Measurements from ENCODE around the gene PRSS58.

Gene PRSS58

DNA sequence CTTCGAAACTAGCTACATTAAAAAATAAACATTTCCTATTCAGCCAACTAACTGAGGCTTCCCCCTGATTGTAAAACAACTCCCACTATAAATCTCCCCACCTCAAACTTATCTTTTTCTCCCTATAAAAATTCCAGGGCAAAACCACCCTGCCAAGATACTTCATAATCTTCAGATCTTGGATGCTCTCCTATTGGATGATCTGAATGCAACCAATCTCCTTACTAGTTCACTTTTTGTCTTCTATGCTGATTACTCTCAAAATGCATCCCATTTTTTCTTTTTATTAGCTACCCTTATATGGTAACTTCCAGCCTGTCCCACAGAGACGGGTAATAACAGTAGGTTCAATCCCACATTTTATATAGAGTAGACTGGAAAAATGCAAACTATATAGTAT, 15.0 kb upstream of the PRSS58 start:
- H3K27me3 ChIP-seq (ENCODE audit: control insufficient read depth, insufficient read depth, low read length): no peaks in the 10 kb centered on the region

DNA sequence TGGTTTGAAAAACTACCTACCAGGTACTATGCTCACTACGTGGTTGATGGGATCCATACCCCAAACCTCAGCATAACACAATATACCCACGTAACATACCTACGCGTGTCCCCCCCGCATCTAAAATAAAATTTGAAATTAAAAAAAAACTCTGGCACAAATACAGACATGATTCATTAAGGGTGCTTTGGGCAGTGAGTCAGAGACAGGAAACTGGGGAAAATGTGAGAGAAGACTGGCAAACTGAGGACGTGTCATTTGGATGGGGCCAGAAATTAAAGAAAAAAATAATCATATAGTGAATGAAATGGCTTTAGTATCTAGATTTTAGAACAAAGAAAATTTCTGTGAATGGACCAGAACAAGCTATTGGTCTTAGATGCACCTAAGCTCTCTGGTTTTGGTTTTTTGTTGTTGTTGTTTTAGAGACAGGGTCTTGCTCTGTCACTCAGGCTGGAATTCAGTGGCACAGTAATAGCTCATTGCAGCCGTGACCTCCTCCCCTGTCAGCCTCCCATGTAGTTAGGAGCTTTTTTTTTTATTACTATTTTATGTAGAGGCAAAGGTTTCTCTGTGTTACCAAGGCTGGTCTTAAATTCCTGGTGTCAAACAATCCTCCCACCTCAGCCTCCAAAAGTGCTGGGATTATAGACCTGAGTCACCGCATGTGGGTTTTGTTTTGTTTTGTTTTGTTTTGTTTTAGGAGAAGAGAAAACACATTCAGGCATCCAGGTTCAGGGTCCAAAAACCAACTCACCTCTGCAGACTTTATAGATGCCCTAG, 5.9 kb upstream of the PRSS58 start:
- Histone ChIP-seq H3K4me3 (ENCODE audit: low read length) (no peak overlapping the region), H3K27ac (ENCODE audit: low read depth, low read length) (no peak overlapping the region), H3K4me1 (ENCODE audit: control insufficient read depth, insufficient read depth, low read length) (no peaks in the 10 kb centered on the region)

More for the DNA sequence above, 15.0 kb upstream of the PRSS58 start:
- no peaks in the 10 kb centered on the region for H3K36me3 ChIP-seq (ENCODE audit: control insufficient read depth, insufficient read depth, low read length)
- no peak overlapping the region for H3K4me3 ChIP-seq (ENCODE audit: low read length)
- no peak overlapping the region for H3K9ac ChIP-seq (ENCODE audit: low read length)
- H3K4me1 ChIP-seq (ENCODE audit: control insufficient read depth, insufficient read depth, low read length): no peaks in the 10 kb centered on the region
- no peak overlapping the region for H3K27ac ChIP-seq (ENCODE audit: low read depth, low read length)

DNA sequence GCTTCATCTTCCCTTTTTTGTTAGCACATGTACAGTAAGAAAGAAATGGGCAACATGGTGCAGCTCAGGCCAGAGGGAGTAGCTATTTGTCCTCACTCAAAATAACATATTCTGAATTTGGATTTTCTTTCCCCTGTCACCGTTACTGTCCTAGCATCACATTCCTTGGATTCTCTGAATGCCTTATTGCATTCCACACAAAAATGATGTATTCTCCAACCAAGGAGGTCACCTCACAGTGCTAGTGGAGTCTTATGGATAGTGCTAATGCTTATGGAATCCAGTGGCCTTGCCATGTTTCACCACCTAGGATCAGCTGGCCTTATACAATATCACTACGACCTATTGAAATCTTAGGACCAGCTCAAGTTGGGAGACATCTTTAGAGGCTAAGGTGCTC, 7.2 kb downstream of the PRSS58 start:
- Histone ChIP-seq H3K36me3 (ENCODE audit: control insufficient read depth, insufficient read depth, low read length) (no peaks in the 10 kb centered on the region), H3K4me1 (ENCODE audit: control insufficient read depth, insufficient read depth, low read length) (no peaks in the 10 kb centered on the region), H3K9ac (ENCODE audit: low read length) (no peak overlapping the region), H3K27ac (ENCODE audit: low read depth, low read length) (no peak overlapping the region), H3K27me3 (ENCODE audit: control insufficient read depth, insufficient read depth, low read length) (no peaks in the 10 kb centered on the region), H3K4me3 (ENCODE audit: low read length) (no peak overlapping the region)

More for the DNA sequence above, 5.9 kb upstream of the PRSS58 start:
- Histone ChIP-seq H3K27me3 (ENCODE audit: control insufficient read depth, insufficient read depth, low read length) (no peaks in the 10 kb centered on the region), H3K36me3 (ENCODE audit: control insufficient read depth, insufficient read depth, low read length) (no peaks in the 10 kb centered on the region), H3K9ac (ENCODE audit: low read length) (no peak overlapping the region)

DNA sequence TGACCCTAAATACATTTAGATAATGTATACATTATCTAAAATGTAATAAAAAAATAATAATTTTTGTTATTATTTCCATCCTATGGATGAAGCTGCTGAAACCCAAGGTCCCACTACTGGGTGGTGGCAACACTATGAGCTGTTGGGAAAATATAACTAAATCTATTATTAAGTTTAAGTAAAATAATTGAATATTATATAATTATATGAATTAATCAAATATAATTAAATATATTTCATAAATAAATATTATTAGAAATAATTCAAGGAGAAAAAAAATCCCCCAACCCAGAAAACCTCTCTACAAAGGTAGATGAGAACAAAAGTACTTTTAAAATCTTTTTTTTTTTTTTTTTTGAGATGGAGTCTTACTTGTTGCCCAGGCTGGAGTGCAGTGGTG, 7.9 kb downstream of the PRSS58 start:
- Histone ChIP-seq H3K36me3 (ENCODE audit: control insufficient read depth, insufficient read depth, low read length) (no peaks in the 10 kb centered on the region), H3K9ac (ENCODE audit: low read length) (no peak overlapping the region), H3K27ac (ENCODE audit: low read depth, low read length) (no peak overlapping the region), H3K4me1 (ENCODE audit: control insufficient read depth, insufficient read depth, low read length) (no peaks in the 10 kb centered on the region), H3K27me3 (ENCODE audit: control insufficient read depth, insufficient read depth, low read length) (no peaks in the 10 kb centered on the region), H3K4me3 (ENCODE audit: low read length) (no peak overlapping the region)

DNA sequence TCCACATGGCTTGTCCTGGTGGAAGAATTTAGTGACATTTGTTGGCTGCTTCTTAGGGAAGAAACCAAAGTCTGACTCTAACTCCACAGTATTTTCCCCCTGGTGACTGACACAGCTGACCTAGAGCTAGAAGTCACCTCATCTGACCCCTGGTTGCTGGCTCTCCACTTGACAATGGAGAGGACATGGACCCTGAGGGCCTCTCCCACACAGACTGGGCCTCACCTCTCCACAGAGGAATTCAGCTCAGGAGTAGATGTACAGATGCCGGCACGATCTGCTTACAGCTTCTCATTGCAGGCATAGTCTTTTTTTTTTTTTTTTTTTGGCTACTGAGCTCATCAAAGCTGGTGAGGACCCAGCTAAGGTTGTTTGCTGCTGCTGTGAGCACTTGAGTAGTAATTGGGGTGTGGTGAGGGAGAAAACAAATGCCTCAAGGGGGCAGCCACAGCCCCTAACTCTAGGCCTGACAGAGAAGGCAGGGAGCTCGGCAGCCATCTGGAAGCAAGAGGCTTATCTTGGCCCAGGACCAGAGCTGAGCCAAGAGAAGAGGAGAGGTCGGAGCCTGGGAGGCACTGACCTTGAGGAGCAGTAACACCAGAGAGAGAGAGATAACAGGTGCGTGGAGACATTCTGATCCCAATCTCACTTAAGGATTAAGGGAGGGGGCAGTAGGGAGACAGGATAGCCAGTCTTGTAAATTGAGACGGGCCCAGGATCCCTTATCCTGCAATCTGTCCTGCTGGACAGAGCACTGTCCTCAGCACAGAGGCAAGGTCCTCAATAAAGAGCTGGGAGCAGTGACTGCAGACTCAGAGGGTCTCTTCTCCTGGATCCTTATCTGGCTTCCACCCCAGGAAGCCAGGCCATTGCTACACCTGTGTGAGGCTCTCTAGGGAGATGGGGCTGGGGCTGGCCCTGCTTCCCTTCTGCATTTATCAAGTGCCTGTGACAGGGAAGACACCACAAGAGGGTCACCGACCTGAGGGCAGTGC, 9.4 kb downstream of the PRSS58 start:
- H3K36me3 ChIP-seq (ENCODE audit: control insufficient read depth, insufficient read depth, low read length): no peaks in the 10 kb centered on the region
- no peaks in the 10 kb centered on the region for H3K4me1 ChIP-seq (ENCODE audit: control insufficient read depth, insufficient read depth, low read length)
- no peak overlapping the region for H3K27ac ChIP-seq (ENCODE audit: low read depth, low read length)
- H3K27me3 ChIP-seq (ENCODE audit: control insufficient read depth, insufficient read depth, low read length): no peaks in the 10 kb centered on the region
- H3K4me3 ChIP-seq (ENCODE audit: low read length): no peak overlapping the region
- H3K9ac ChIP-seq (ENCODE audit: low read length): no peak overlapping the region

DNA sequence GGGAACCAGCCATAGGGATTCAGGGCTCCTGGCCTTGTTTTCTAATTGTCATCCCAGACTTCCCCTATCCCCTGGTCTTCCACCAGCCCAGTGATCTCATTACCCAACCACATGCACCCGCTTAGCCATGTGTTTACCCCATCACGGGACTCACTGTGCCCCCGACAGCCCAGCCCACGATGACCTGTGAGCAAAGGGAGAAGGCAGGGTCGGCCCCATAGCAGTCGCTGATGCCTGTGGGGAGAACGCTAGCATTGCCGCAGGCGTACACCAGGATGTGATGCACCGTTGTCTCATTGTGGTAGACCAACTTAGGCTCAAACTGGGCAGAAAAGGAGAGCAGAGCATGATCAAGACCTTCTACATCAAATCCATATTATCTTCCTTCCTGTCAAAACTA, 14.0 kb downstream of the PRSS58 start:
- no peak overlapping the region for H3K27ac ChIP-seq (ENCODE audit: low read depth, low read length)

DNA sequence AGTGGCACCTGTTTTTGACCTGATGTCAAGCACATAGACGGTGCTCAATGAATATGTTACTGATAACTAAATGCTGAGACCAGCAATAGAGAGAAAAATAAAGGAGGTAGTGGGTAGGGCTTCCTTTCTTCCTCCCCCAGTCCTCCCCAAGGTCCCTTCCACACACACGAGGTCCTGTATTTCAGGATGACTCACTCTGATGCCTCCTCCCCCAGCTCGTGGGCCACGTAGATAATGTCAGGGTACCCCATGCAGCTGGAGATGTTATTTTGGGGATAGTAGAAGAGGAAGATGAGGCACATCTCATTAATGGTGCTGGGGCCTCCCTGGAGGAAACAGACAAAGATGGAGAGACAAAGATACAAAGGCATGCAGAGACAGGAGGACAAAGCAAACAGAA, 17.3 kb downstream of the PRSS58 start:
- Histone ChIP-seq H3K9ac (ENCODE audit: low read length) (no peak overlapping the region), H3K27me3 (ENCODE audit: control insufficient read depth, insufficient read depth, low read length) (no peaks in the 10 kb centered on the region), H3K4me1 (ENCODE audit: control insufficient read depth, insufficient read depth, low read length) (no peaks in the 10 kb centered on the region), H3K36me3 (ENCODE audit: control insufficient read depth, insufficient read depth, low read length) (no peaks in the 10 kb centered on the region), H3K4me3 (ENCODE audit: low read length) (no peak overlapping the region), H3K27ac (ENCODE audit: low read depth, low read length) (no peak overlapping the region)

More for the DNA sequence above, 14.0 kb downstream of the PRSS58 start:
- no peak overlapping the region for H3K4me3 ChIP-seq (ENCODE audit: low read length)
- no peak overlapping the region for H3K9ac ChIP-seq (ENCODE audit: low read length)
- no peaks in the 10 kb centered on the region for H3K4me1 ChIP-seq (ENCODE audit: control insufficient read depth, insufficient read depth, low read length)
- no peaks in the 10 kb centered on the region for H3K36me3 ChIP-seq (ENCODE audit: control insufficient read depth, insufficient read depth, low read length)
- H3K27me3 ChIP-seq (ENCODE audit: control insufficient read depth, insufficient read depth, low read length): no peaks in the 10 kb centered on the region

DNA sequence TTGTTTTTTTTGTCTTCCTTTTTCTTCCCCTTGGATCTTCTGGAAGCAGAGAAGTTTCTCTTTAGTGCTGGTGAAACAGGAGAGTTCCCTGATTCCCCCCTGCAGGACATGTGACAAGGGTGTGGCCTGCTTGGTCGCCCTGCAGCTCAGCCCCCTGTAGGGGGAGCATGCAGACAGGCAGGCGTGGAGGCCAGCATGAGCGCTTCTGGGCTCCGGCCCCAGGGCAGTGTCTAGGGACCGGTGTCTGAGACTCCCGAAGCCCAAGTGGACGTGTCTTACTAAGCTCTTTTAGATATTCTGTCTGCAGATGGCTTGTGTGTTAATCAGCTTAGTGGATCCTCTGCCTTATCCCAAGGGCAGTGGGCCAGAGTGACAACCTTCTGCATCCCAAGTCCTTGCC, 26.1 kb downstream of the PRSS58 start:
- Histone ChIP-seq H3K4me1 (ENCODE audit: control insufficient read depth, insufficient read depth, low read length) (no peaks in the 10 kb centered on the region), H3K27ac (ENCODE audit: low read depth, low read length) (no peak overlapping the region), H3K9ac (ENCODE audit: low read length) (no peak overlapping the region), H3K36me3 (ENCODE audit: control insufficient read depth, insufficient read depth, low read length) (no peaks in the 10 kb centered on the region), H3K27me3 (ENCODE audit: control insufficient read depth, insufficient read depth, low read length) (no peaks in the 10 kb centered on the region), H3K4me3 (ENCODE audit: low read length) (no peak overlapping the region)

DNA sequence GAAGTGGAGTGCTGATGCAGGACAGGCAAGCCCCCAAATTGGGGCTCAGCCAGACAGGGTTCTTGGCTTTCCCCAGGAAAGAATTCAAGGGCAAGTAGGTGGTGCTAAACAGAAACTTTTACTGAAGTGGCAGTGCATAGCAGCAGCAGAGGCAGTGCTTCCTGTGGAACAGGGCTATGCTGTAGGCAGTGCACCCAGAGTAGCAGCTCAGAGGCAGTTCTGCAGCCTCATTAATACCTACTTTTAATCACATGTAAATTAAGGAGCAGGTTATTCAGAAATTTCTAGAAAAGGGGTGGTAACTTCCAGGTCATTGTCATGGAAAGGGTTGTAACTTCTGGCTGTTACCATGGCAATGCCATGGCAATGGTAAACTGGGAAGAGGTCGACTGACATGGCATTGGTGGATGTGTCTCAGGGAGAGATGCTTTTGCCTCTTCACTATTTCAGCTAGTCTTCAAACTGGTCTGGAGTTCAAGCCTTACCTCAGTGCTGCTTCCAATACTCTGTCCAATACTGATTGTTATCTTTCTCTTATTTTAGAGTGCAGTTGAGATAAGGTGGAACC, 29.2 kb downstream of the PRSS58 start:
- H3K36me3 ChIP-seq (ENCODE audit: control insufficient read depth, insufficient read depth, low read length): no peaks in the 10 kb centered on the region
- H3K9ac ChIP-seq (ENCODE audit: low read length): no peak overlapping the region
- no peaks in the 10 kb centered on the region for H3K4me1 ChIP-seq (ENCODE audit: control insufficient read depth, insufficient read depth, low read length)
- H3K27ac ChIP-seq (ENCODE audit: low read depth, low read length): no peak overlapping the region
- H3K27me3 ChIP-seq (ENCODE audit: control insufficient read depth, insufficient read depth, low read length): no peaks in the 10 kb centered on the region
- no peak overlapping the region for H3K4me3 ChIP-seq (ENCODE audit: low read length)

All from rectal smooth muscle tissue (tissue), 1 donor.